ENCODE results near the gene DPP10.

- no peak for TF ChIP-seq CTCF (IDR thresholded peaks at IDR 0.05; ENCODE audit: insufficient read depth, low read depth, low read length)
- TF ChIP-seq EZH2 (IDR thresholded peaks at IDR 0.05; ENCODE audit: insufficient read depth, low read length) = no peak
Observed at GRCh38 chr2:115369400-115369799, 927.0 kb downstream of the DPP10 start.
